K562 treated with DMSO at 1 percent for 24 hours (cell line): ENCODE measurements around the gene ASPSCR1. TPM values are rescaled to one million over a fixed set of nuclear protein-coding genes. Genes with fewer than 3 reads are reported as not detected.

Source experiments
- total RNA-seq: library from RNA; unstranded; fragments of 300-600 nt; gene quantifications from 2 replicates; pipeline ENCODE4 v1.2.3, GENCODE V29; 2022; ENCODE audit warnings: low read depth; ENCODE audit not compliant: insufficient read depth

The ASPSCR1 gene
- total RNA-seq, result 43.2 and 43.6 TPM in 2 replicates

GRCh38 chr17:81977211-81977808 lies at the start of gene ASPSCR1:
Gene ASPSCR1 (plus strand): TSS chr17:81977629. CDS start chr17:81977647, 18 bp downstream.

GRCh38 chr17:81927653-81928543 lies 49.5 kb upstream of the ASPSCR1 start, which contains the start of gene MAFG:
Gene MAFG (minus strand): TSS chr17:81927735. CDS start chr17:81923185, 4,550 bp downstream.

GRCh38 chr17:81947189-81947588 lies 30.2 kb upstream of the ASPSCR1 start, which contains the start of gene MYADML2:
Gene MYADML2 (minus strand): TSS chr17:81947233. CDS start chr17:81941741, 5,492 bp downstream.

GRCh38 chr17:81961087-81961511 lies 16.3 kb upstream of the ASPSCR1 start, which contains the start of gene NOTUM:
Gene NOTUM (minus strand): TSS chr17:81961187. CDS start chr17:81960909, 278 bp downstream.

GRCh38 chr17:82022310-82022980 lies 45.0 kb downstream of the ASPSCR1 start, which contains the start of gene CENPX:
Gene CENPX (minus strand): TSS chr17:82022878. CDS start chr17:82022861, 17 bp downstream.

GRCh38 chr17:82022981-82023446 lies 45.6 kb downstream of the ASPSCR1 start, which contains the start of gene LRRC45:
Gene LRRC45 (plus strand): TSS chr17:82023305. CDS start chr17:82023644, 339 bp downstream.

GRCh38 chr17:82031303-82031884 lies 54.0 kb downstream of the ASPSCR1 start, which contains the start of gene RAC3:
Gene RAC3 (plus strand): TSS chr17:82031678. CDS start chr17:82031762, 84 bp downstream.

GRCh38 chr17:82037092-82037888 lies 59.9 kb downstream of the ASPSCR1 start, which contains the start of gene DCXR:
Gene DCXR (minus strand): TSS chr17:82037697. CDS start chr17:82037682, 15 bp downstream.

GRCh38 chr17:82051776-82052637 lies 74.6 kb downstream of the ASPSCR1 start, which contains the start of the genes GPS1 and RFNG:
Gene GPS1 (plus strand): TSS chr17:82051898. CDS start chr17:82051932, 34 bp downstream.
Gene RFNG (minus strand): TSS chr17:82051811. CDS start chr17:82051766, 45 bp downstream.

GRCh38 chr17:82065638-82066303 lies 88.3 kb downstream of the ASPSCR1 start, which contains the start of gene DUS1L:
Gene DUS1L (minus strand): TSS chr17:82065804. CDS start chr17:82065059, 745 bp downstream.

Other genes starting within 250 kb of the ASPSCR1 start
- gene GCGR, start 173.5 kb upstream of the ASPSCR1 start, total RNA-seq, result not detected in 2 replicates
- 252 and 259 TPM in 2 replicates for gene MCRIP1, start 144.3 kb upstream of the ASPSCR1 start, total RNA-seq
- gene PPP1R27, start 142.6 kb upstream of the ASPSCR1 start, total RNA-seq, result 1.0 TPM in 1 of 2 replicates, not detected in the other
- 656 and 712 TPM in 2 replicates for gene P4HB, start 117.1 kb upstream of the ASPSCR1 start, total RNA-seq
- 324 and 357 TPM in 2 replicates for gene ARHGDIA, start 106.3 kb upstream of the ASPSCR1 start, total RNA-seq
- gene ALYREF, start 86.0 kb upstream of the ASPSCR1 start, total RNA-seq, result 140 and 157 TPM in 2 replicates
- gene ANAPC11, start 85.9 kb upstream of the ASPSCR1 start, total RNA-seq, result 618 and 662 TPM in 2 replicates
- gene NPB, start 75.4 kb upstream of the ASPSCR1 start, total RNA-seq, result 3.9 and 5.7 TPM in 2 replicates
- 51.5 and 62.4 TPM in 2 replicates for gene PCYT2, start 66.2 kb upstream of the ASPSCR1 start, total RNA-seq
- gene SIRT7, start 59.5 kb upstream of the ASPSCR1 start, total RNA-seq, result 49.3 and 56.8 TPM in 2 replicates
- 57.8 and 60.4 TPM in 2 replicates for gene MAFG, start 49.9 kb upstream of the ASPSCR1 start, total RNA-seq
- 194 and 235 TPM in 2 replicates for gene PYCR1, start 40.3 kb upstream of the ASPSCR1 start, total RNA-seq
- gene MYADML2, start 30.4 kb upstream of the ASPSCR1 start, total RNA-seq, result not detected in 2 replicates
- 6.4 and 9.9 TPM in 2 replicates for gene NOTUM, start 16.4 kb upstream of the ASPSCR1 start, total RNA-seq
- gene CENPX, start 45.2 kb downstream of the ASPSCR1 start, total RNA-seq, result 146 and 169 TPM in 2 replicates
- 14.3 and 16.2 TPM in 2 replicates for gene LRRC45, start 45.7 kb downstream of the ASPSCR1 start, total RNA-seq
- gene RAC3, start 54.0 kb downstream of the ASPSCR1 start, total RNA-seq, result 64.4 and 76.8 TPM in 2 replicates
- gene DCXR, start 60.1 kb downstream of the ASPSCR1 start, total RNA-seq, result 391 and 415 TPM in 2 replicates
- gene RFNG, start 74.2 kb downstream of the ASPSCR1 start, total RNA-seq, result 33.5 and 41.3 TPM in 2 replicates
- 156 and 180 TPM in 2 replicates for gene GPS1, start 74.3 kb downstream of the ASPSCR1 start, total RNA-seq
- gene DUS1L, start 88.2 kb downstream of the ASPSCR1 start, total RNA-seq, result 220 and 240 TPM in 2 replicates
- 161 and 174 TPM in 2 replicates for gene FASN, start 120.6 kb downstream of the ASPSCR1 start, total RNA-seq
- gene CCDC57, start 235.2 kb downstream of the ASPSCR1 start, total RNA-seq, result 13.4 and 16.2 TPM in 2 replicates